GM12878 (cell line): Measurements from ENCODE around the gene PRUNE1. TPM values are rescaled to one million over a fixed set of nuclear protein-coding genes. Genes with fewer than 3 reads are reported as not detected.

Source experiments
- ASH2L ChIP-seq: fragments of 300-600, 200-600 bp; sonication (generic); IDR thresholded peaks from 2 replicates; pipeline ENCODE4 v1.6.1; 2017; ENCODE audit warnings: low read depth, mild to moderate bottlenecking, borderline replicate concordance
- BCLAF1 ChIP-seq: fragments of 450-650 bp; IDR thresholded peaks from 2 replicates; pipeline ENCODE4 v1.6.1; 2017; ENCODE audit warnings: antibody characterized with exemption, mild to moderate bottlenecking, moderate library complexity
- CBX5 ChIP-seq: sonication (generic); IDR thresholded peaks from 2 replicates; pipeline ENCODE4 v1.6.1; 2016; ENCODE audit warnings: low read depth, moderate library complexity, mild to moderate bottlenecking, inconsistent platforms
- CUX1 ChIP-seq: IDR thresholded peaks from 2 replicates; pipeline ENCODE4 v1.6.1; 2012; ENCODE audit warnings: improper control_type of control experiment, low read depth, low read length; ENCODE audit not compliant: insufficient replicate concordance
- FOXK2 ChIP-seq: fragments of 450-650 bp; IDR thresholded peaks from 2 replicates; pipeline ENCODE4 v1.6.1; 2017; ENCODE audit warnings: mild to moderate bottlenecking, moderate library complexity
- HSF1 ChIP-seq: fragments of 150-350 bp; IDR thresholded peaks from 2 replicates; pipeline ENCODE4 v1.6.1; 2014; ENCODE audit warnings: mild to moderate bottlenecking, low read depth, low read length
- PML ChIP-seq: IDR thresholded peaks from 2 replicates; pipeline ENCODE4 v1.6.1; 2012; ENCODE audit warnings: low read length, inconsistent platforms
- RUNX3 ChIP-seq: IDR thresholded peaks from 2 replicates; pipeline ENCODE4 v1.6.1; 2012; ENCODE audit warnings: low read length, inconsistent platforms
- SMAD5 ChIP-seq: IDR thresholded peaks from 2 replicates; pipeline ENCODE4 v1.6.1; 2016; ENCODE audit warnings: antibody characterized with exemption, low read depth
- ZBTB11 ChIP-seq: fragments of 450-650 bp; formaldehyde crosslinking; IDR thresholded peaks from 2 replicates; pipeline ENCODE4 v1.5.0; 2022; ENCODE audit warnings: mild to moderate bottlenecking, missing genetic modification characterization
- ZNF217 ChIP-seq: fragments of 450-650 bp; IDR thresholded peaks from 2 replicates; pipeline ENCODE4 v1.6.1; 2017; ENCODE audit warnings: antibody characterized with exemption, mild to moderate bottlenecking
- polyA plus RNA-seq, 11 experiments: library from polyadenylated mRNA; depleted of rRNA in 4 of 11; unstranded in 6 of 11; stranded (reverse) in 5 of 11; fragments of >200 nt; fragmentation: Nextera tagmentation in 4 of 11; fragmentation: Illumina TruSeq in 1 of 11; extraction: Ambion mirVana in 4 of 11; extraction: Trizol in 1 of 11; gene quantifications; 1 replicate in 1 of 11; 2 replicates in 10 of 11; pipeline versions ENCODE4 v1.2.1 to v1.2.3, GENCODE V29; 2011 to 2016; ENCODE audit warnings: inconsistent platforms in 2 of 11, missing spikeins in 2 of 11, low read depth in 1 of 11
- total RNA-seq, 4 experiments: library from RNA; depleted of rRNA in 3 of 4; stranded (reverse); fragments of >200 nt in 3 of 4; fragmentation: Illumina TruSeq in 1 of 4; extraction: Trizol in 1 of 4; gene quantifications; 2 replicates each; pipeline versions ENCODE4 v1.2.1 to v1.2.3, GENCODE V29; 2013 to 2021
- TF ChIP-seq, protein P1 (sequence below), 3 experiments: IDR thresholded peaks in 2 of 3; conservative IDR thresholded peaks in 1 of 3; 2 replicates each; pipeline ENCODE4 v1.5.1; 2011; ENCODE audit warnings: low read depth in 3 of 3, low read length in 3 of 3, mild to moderate bottlenecking in 3 of 3, control low read depth in 2 of 3, moderate library complexity in 2 of 3, inconsistent platforms in 1 of 3, mixed read lengths in 1 of 3; ENCODE audit not compliant: control insufficient read depth in 2 of 3, insufficient read depth in 1 of 3; ENCODE audit errors: extremely low read depth in 1 of 3

PRUNE1 gene
- total and polyA plus RNA-seq, 10 of the 15 experiments (the other 5 are each of a cell fraction or from before 2014, with no cell fraction given), result 4.7 to 24.5 (median 12.4) TPM

GRCh38 chr1:150979092-150980056, 28.9 kb upstream of the PRUNE1 start (continued):
- TF ChIP-seq HSF1, result no peak
- no peak for TF ChIP-seq CUX1
- TF ChIP-seq, protein P1, sequence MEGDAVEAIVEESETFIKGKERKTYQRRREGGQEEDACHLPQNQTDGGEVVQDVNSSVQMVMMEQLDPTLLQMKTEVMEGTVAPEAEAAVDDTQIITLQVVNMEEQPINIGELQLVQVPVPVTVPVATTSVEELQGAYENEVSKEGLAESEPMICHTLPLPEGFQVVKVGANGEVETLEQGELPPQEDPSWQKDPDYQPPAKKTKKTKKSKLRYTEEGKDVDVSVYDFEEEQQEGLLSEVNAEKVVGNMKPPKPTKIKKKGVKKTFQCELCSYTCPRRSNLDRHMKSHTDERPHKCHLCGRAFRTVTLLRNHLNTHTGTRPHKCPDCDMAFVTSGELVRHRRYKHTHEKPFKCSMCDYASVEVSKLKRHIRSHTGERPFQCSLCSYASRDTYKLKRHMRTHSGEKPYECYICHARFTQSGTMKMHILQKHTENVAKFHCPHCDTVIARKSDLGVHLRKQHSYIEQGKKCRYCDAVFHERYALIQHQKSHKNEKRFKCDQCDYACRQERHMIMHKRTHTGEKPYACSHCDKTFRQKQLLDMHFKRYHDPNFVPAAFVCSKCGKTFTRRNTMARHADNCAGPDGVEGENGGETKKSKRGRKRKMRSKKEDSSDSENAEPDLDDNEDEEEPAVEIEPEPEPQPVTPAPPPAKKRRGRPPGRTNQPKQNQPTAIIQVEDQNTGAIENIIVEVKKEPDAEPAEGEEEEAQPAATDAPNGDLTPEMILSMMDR (IDR thresholded peaks at IDR 0.05 in 2 of 3, conservative IDR thresholded peaks at IDR 0.05 in 1 of 3; ENCODE audit: control insufficient read depth in 2 of 3, extremely low read depth in 1 of 3, insufficient read depth in 1 of 3, low read depth in 3 of 3, low read length in 3 of 3), result peak; percentile 100; a peak in 5 of 6 replicates
- TF ChIP-seq PML, result no peak
- no peak for TF ChIP-seq FOXK2
- TF ChIP-seq CBX5, result 0 out of 2 replicates have a peak, but pooled peaks have one; percentile 72
- TF ChIP-seq BCLAF1, result no peak
- no peak for TF ChIP-seq ZBTB11 (CRISPR knock-in tag)
- no peak for TF ChIP-seq ZNF217
- TF ChIP-seq SMAD5, result no peak
- TF ChIP-seq RUNX3, result peak; percentile 78
- no peak for TF ChIP-seq ASH2L
